Esophagus squamous epithelium (tissue), 5 donors: ENCODE results near the gene PSMD13. TPM values are rescaled to one million over a fixed set of nuclear protein-coding genes. Genes with fewer than 3 reads are reported as not detected.

Experiments used
- DNase-seq: peaks from one replicate; lab custom pipeline; 2025; lab: John Stamatoyannopoulos, UW
- H3K27ac ChIP-seq, 4 donors: fragments of 200-600 bp; sonication (generic); one replicate each; pipeline ENCODE4 v1.5.1; 2016 to 2019; ENCODE audit warnings: mild to moderate bottlenecking in 1 of 4
- H3K27me3 ChIP-seq, 4 donors: fragments of 200-600 bp; sonication (generic); 1 replicate in 3 of 4; 2 replicates in 1 of 4; pipeline versions ENCODE4 v1.5.1 to v1.6.0; 2017 to 2021; ENCODE audit warnings: antibody characterized with exemption in 1 of 4
- H3K36me3 ChIP-seq, 3 donors: fragments of 200-600 bp; sonication (generic); one replicate each; pipeline ENCODE4 v1.5.1; 2016 to 2019
- H3K4me1 ChIP-seq, 3 donors: fragments of 200-600 bp; sonication (generic); one replicate each; pipeline ENCODE4 v1.5.1; 2017 to 2019
- H3K4me3 ChIP-seq, 4 donors: fragments of 200-600 bp; sonication (generic); 1 replicate in 3 of 4; 2 replicates in 1 of 4; pipeline ENCODE4 v1.5.1; 2016 to 2019; ENCODE audit warnings: mild to moderate bottlenecking in 2 of 4, moderate library complexity in 1 of 4
- H3K9me3 ChIP-seq, 3 donors: fragments of 200-600 bp; sonication (generic); one replicate each; pipeline ENCODE4 v1.5.1; 2016 to 2019
- POLR2A ChIP-seq, 4 donors: fragments of 450-650 bp; IDR thresholded peaks; one replicate each; pipeline ENCODE4 v1.6.1; 2017; ENCODE audit warnings: antibody characterized with exemption in 4 of 4, mild to moderate bottlenecking in 4 of 4, moderate library complexity in 3 of 4
- WGBS, 2 donors: methylation state at CpG; one replicate each; pipeline ENCODE4 v1.1.5; 2018; 5-methylcytosine and 5-hydroxymethylcytosine counted together
- intact Hi-C: fragments of 100-400 bp; cut with DNase I; formaldehyde crosslinking; loops from one replicate; pipeline ENCODE4 v1.15.0; 2022
- total RNA-seq, 4 donors: library from RNA; depleted of rRNA; stranded (reverse); fragments of >200 nt; gene quantifications; one replicate each; pipeline ENCODE4 v1.1.0, GENCODE V29; 2016
- TF ChIP-seq, protein P1 (sequence below), 6 experiments: fragments of 450-650 bp in 4 of 6; fragments of 200-600 bp in 2 of 6; sonication (generic) in 2 of 6; IDR thresholded peaks; one replicate each; pipeline ENCODE4 v1.5.1; 2016 to 2019; ENCODE audit warnings: antibody characterized with exemption in 6 of 6, mild to moderate bottlenecking in 4 of 6, moderate library complexity in 4 of 6
- donor health status: DM: yes; HTN: yes; CAD: no.

PSMD13 gene
- total RNA-seq, 4 donors from 2014 or later = 46.4 to 116 (median 105) TPM

DNA sequence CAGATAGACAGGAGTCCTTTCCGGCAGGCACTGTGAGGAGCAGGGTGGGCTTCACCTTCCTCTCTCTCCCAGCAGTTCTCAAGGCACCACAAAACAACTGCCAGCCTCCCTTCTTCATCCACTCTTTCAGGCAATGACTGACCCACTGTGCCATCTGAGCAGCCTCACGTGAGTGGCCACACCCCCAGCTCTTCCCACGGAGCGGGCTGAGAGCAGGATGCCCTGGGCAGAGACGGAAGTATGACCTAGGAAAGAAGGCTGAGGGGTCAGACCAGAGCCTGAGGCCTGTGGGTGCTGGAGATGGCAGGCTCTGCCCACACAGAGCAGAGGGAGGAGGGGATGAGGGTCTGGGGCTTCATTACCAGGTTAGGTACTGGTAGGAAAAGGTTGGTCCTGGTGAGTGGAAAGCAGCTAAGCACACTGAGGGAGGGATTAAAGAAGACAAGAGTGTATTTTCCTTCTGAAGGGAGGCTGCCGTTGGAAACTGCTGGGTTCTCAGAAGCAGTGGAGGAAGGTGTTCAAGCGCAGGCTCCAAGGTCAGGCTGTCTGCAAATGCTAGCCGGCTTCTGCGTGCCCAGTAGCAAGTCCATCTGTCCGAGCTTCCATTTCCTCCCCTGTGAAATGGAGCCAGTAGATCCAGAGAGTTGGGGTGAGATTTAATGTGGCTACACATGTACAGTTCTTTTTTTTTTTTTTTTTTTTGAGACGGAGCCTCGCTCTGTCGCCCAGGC, 46.0 kb downstream of the PSMD13 start:
- no peaks in the 10 kb centered on the region for H3K9me3 ChIP-seq
- H3K27ac ChIP-seq = no peak overlapping the region
- DNase-seq = no peak
- TF ChIP-seq, protein P1, sequence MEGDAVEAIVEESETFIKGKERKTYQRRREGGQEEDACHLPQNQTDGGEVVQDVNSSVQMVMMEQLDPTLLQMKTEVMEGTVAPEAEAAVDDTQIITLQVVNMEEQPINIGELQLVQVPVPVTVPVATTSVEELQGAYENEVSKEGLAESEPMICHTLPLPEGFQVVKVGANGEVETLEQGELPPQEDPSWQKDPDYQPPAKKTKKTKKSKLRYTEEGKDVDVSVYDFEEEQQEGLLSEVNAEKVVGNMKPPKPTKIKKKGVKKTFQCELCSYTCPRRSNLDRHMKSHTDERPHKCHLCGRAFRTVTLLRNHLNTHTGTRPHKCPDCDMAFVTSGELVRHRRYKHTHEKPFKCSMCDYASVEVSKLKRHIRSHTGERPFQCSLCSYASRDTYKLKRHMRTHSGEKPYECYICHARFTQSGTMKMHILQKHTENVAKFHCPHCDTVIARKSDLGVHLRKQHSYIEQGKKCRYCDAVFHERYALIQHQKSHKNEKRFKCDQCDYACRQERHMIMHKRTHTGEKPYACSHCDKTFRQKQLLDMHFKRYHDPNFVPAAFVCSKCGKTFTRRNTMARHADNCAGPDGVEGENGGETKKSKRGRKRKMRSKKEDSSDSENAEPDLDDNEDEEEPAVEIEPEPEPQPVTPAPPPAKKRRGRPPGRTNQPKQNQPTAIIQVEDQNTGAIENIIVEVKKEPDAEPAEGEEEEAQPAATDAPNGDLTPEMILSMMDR (IDR thresholded peaks at IDR 0.05) = no peak
- TF ChIP-seq POLR2A (IDR thresholded peaks at IDR 0.05) = no peak
- no peak overlapping the region for H3K4me3 ChIP-seq
- H3K36me3 ChIP-seq = no peaks in the 10 kb centered on the region
- WGBS, 2 donors = 77 to 90% methylated on average over 7 of the region's 13 CpGs
- peaks cover 21 to 99% (median 37%) of the 10 kb centered on the region in 4 donors for H3K27me3 ChIP-seq
- peaks cover 10 to 37% (median 33%) of the 10 kb centered on the region in 3 donors for H3K4me1 ChIP-seq
- intact Hi-C loops = no loop called here

DNA sequence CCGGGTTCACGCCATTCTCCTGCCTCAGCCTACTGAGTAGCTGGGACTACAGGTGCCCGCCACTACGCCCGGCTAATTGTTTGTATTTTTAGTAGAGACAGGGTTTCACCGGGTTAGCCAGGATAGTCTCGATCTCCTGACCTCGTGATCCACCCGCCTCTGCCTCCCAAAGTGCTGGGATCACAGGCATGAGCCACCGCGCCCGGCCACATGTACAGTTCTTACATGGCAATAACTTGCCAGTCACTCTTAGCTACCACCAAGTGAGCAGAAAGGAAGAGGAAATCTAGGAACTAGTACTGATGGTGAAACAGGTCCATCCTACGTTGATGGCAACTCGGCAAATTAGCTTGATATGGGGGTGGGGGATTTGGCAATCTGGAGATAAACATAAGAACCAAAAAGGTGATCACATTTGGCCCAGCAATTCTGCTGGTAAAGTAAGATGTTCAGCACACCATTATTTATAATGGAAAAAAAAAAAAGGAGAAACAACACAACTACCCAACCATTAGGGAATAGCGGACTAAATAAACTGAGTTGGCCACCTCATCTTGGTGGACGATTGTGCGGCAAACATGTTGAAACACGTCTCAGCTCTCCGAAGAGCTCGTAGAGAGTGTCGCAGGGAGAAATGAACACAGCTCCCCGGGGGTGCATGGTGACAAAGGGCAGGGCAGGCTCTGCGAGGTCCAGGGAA, 46.8 kb downstream of the PSMD13 start:
- Histone ChIP-seq H3K27me3 (peaks cover 22 to 99% (median 34%) of the 10 kb centered on the region in 4 donors), H3K36me3 (no peaks in the 10 kb centered on the region), H3K9me3 (no peaks in the 10 kb centered on the region), H3K4me3 (no peak overlapping the region), H3K4me1 (peaks cover 17 to 45% (median 39%) of the 10 kb centered on the region in 3 donors), H3K27ac (no peak overlapping the region)
- no peak for DNase-seq
- intact Hi-C loops = no loop called here
- WGBS, 2 donors = 59 to 76% methylated on average over 11 to 21 of the region's 23 CpGs
- TF ChIP-seq, protein P1 (IDR thresholded peaks at IDR 0.05) = no peak
- TF ChIP-seq POLR2A (IDR thresholded peaks at IDR 0.05) = no peak

DNA sequence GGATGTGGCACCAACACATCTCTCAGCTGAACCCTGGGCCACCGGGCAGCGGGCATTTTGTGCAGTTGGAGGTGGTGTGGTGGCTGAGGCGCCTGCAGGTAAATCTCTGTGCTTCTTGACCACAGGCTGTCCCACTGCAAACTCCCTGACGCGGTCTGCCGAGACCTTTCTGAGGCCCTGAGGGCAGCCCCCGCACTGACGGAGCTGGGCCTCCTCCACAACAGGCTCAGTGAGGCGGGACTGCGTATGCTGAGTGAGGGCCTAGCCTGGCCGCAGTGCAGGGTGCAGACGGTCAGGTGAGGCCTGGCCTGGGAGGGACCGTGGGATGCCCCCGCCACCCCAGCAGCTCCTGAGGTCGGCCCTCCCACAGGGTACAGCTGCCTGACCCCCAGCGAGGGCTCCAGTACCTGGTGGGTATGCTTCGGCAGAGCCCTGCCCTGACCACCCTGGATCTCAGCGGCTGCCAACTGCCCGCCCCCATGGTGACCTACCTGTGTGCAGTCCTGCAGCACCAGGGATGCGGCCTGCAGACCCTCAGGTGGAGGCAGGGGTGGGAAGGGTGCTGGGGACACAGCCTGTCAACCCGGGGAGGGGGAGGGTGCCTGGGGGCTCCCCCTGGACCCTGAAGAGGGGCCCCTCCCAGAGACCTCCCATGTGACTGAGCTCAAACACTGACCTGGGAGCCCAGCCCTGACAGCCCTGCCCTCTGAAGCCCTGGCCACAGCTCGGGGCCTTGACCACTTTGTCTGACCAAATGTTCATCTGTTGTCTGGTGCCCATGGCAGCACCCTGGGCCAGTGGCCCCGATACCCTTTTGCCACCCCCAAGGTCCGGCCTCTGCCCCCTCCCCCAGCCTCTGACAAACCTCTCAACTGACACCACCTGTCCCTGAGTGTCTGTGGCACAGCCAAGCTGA, 47.6 kb downstream of the PSMD13 start:
- H3K27me3 ChIP-seq = peaks cover 17 to 93% (median 28%) of the 10 kb centered on the region in 4 donors
- no peaks in the 10 kb centered on the region for H3K9me3 ChIP-seq
- DNase-seq = no peak
- H3K4me1 ChIP-seq = peaks cover 16 to 43% (median 32%) of the 10 kb centered on the region in 3 donors
- no peaks in the 10 kb centered on the region for H3K36me3 ChIP-seq
- no peak overlapping the region for H3K27ac ChIP-seq
- intact Hi-C loops = no loop called here
- WGBS, 2 donors = 60 to 88% methylated on average over 1 to 4 of the region's 24 CpGs
- TF ChIP-seq, protein P1 (IDR thresholded peaks at IDR 0.05) = no peak
- TF ChIP-seq POLR2A (IDR thresholded peaks at IDR 0.05) = no peak
- H3K4me3 ChIP-seq = no peak overlapping the region

DNA sequence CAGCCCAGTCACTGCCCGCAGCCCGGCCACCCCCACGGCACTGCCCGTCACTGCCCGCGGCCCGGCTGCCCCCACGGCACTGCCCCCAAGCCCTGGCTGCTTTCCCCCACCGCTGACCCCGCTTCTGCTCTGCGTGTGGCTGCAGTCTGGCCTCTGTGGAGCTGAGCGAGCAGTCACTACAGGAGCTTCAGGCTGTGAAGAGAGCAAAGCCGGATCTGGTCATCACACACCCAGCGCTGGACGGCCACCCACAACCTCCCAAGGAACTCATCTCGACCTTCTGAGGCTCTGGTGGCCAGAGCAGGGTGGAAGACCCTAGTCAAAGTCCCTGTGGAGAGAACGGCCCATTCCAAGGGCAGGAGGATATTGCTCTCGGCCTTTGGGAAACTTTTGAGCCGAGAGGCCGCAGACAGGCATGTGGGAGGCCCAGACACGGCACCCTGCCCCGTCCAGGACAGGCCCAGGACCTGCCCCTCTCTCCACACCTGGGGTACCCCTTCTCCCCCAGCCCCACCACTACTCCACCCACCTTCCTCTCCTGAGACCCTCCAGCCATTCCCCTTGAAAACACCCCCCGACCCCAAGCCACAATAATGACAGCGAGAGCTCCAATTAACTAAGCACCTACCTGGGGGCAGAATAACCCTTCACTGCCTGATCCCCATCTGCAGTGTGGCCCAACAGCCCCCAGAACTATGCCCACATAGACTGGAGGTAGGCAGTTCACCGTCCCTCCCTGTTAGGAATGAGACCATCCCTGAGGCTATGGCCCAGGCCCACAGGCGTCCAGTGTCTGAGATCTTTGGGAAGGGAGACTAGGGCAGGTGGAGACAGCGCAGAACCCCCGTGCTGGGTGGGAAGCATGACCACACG, 48.5 kb downstream of the PSMD13 start:
- TF ChIP-seq, protein P1 (IDR thresholded peaks at IDR 0.05) = no peak
- WGBS, 2 donors = 72 to 95% methylated on average over 7 to 9 of the region's 29 CpGs
- H3K27ac ChIP-seq = no peak overlapping the region
- H3K4me1 ChIP-seq = peaks cover 17 to 43% (median 26%) of the 10 kb centered on the region in 3 donors
- H3K9me3 ChIP-seq = no peaks in the 10 kb centered on the region
- H3K4me3 ChIP-seq = no peak overlapping the region
- DNase-seq = no peak
- no peaks in the 10 kb centered on the region for H3K36me3 ChIP-seq
- intact Hi-C loops = no loop called here
- peaks cover 8 to 84% (median 20%) of the 10 kb centered on the region in 4 donors for H3K27me3 ChIP-seq
